GM10847 (cell line): Measurements from ENCODE around the gene CLBA1.

Experiments used
- POLR2A ChIP-seq: IDR thresholded peaks from 2 replicates; pipeline ENCODE4 v1.6.1; 2011; ENCODE audit not compliant: insufficient read length; ENCODE audit errors: extremely low read depth

The CLBA1 gene

DNA sequence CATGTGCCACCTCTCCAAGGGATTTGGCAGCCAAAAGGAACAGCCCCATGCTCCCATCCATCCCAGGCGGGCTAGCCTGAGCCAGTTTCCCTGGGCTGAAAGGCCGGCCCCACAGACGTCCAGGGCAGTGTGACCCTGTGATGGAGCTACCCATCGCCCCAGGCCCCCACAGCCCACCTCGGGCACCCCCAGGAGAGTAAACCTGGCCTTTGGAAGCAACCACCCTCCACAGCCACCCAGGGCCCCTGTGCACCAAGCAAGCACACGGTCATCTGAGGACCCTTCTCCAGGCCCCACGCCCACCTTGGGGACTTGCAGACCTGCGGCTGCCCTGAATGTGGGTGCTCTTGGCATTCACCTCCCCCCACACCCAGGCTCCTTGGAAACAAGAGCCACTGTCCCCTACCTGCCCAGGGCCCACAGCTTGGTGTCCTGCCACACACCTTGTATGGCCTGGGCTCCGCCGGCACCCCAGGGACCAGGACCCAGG is 15.8 kb upstream of the CLBA1 start:
- TF ChIP-seq POLR2A = no peak

DNA sequence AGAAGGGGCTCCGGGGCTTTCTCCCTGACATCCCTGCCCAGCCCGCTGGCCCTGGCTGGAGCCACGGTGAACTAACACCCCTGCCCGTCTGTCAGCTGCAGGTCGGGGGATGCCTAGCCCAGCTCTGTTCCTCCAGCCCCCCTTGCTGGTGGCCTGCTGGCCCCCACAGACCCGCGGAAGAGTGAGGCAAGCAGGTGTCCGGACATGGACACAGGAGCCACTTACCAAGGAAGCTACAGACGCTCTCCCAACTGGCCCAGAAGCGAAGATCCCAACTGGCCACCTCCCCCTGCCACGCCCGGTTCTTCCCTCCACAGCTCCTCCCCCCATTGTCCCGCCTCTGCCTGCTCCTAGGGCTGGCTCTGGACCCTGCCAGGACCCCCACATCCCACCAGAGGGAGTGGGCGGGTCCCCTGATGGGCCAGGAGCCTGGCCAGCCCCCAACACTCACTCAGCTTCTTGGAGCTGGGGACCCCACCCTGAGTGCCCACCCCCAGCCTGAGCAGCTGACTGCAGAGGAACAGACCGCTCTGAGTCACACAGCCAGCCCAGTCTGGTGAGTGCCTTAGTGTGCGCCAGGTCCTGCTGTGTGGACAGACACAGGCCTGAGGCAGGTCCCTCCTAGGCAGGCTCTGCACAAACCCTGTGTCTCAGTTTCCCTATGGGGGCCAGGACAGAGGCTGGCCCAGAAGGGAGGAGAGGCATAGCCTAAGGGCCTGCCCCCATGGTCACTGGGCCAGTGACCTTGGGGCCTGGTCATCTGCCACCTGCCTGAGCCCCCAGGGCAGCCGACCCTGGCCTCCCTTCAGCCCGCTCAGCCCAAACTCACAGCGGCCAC is 15.1 kb upstream of the CLBA1 start:
- no peak for TF ChIP-seq POLR2A

DNA sequence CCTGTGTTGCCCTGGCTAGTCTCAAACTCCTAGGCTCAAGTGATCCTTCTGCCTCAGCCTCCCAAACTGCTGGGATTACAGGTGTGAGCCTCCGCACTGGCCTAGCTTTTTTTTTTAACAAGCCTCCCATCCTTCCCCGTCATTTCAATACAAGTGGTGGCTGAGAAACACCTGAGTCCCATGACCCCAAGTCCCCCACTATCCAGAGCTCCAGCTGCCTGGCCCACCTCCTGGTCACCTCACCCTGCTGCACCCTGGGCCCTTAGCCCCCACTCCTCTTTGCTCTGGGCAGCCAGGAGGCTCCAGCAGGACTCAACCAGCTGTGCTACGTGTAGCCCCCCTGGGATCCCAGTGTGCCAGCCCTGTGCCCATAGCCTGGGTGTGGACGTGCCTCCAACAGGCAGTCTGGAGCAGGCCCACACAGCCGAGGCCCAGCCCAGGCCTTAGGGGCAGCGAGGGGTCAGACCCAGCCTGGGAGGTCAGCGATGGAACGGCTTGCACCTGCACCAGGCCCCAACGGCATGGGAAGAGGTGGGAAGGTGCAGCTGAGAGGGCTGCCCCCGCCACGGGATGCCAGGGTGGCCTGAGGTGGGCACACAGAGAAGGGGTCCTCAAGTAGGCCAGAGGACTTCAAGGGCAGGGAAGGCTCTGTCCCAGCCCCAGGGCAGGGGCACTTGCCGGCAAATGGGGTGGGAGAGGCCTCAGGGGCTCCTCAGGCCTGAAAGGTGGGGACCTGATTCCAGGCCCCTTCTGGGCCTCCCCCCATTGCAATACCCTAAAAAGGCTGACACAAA is 13.9 kb upstream of the CLBA1 start:
- TF ChIP-seq POLR2A = no peak

DNA sequence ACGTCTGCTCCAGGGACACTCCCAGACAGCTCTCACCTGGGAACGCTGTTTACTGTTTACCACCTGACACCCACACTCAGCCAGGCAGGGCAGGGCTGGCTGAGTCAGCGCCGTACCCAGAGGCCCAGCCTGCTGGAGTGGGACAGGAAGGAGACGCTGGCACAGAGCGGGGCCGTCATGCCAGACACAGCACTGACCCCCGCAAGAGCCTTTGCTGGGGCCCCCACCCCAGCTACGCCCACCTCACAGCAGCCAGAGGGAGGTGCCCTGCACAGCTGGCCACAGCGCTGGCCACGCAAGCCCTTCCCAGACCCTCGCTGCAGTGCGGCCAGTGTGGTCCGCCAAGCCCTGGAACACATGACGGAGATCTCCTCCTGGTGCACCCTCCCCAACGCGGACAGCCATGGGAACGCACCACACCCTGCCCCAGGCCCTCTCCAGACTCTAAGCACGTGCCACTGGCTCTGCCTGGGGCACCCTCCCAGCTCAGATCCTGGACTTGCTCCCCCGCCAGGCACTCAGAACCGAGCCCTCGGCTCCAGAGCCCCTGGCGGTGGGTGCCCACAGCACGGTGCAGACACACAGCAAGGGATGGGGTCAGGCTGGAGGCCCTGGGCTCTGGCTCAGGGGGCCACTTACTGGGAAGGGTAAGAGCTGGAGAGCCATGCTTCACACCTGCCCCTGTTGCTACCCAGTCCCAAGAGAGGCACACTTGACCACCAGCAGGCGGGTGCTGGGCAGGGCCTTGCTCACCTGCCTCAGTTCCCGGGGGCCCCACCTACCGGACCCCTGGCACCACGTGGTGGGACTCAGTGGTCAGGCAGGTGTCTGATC is 13.1 kb upstream of the CLBA1 start:
- TF ChIP-seq POLR2A = no peak

- no peak for TF ChIP-seq POLR2A
Observed at GRCh38 chr14:104973135-104973384, 12.5 kb upstream of the CLBA1 start.

- TF ChIP-seq POLR2A = no peak
Observed at GRCh38 chr14:104973385-104974145, 12.0 kb upstream of the CLBA1 start.

DNA sequence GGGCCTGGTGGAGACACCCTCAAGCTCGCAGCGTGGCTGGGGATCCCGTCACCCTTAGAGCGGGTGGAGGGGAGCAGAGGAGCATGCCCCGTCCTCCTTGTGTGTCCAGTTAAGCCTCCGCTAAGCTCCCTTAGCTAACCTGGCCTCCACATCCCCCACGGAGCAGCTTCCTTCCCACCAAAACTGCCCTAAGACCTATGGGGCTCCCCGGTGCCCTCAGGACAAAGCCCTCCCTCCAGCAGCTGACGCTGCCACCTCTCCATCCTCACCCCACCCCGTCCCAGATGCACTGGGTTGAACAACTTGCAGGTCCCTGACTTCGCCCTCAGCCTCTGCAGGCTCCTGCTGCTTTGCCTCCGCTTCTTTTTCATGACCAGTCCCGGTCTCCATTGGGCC is 11.4 kb upstream of the CLBA1 start:
- TF ChIP-seq POLR2A = no peak

DNA sequence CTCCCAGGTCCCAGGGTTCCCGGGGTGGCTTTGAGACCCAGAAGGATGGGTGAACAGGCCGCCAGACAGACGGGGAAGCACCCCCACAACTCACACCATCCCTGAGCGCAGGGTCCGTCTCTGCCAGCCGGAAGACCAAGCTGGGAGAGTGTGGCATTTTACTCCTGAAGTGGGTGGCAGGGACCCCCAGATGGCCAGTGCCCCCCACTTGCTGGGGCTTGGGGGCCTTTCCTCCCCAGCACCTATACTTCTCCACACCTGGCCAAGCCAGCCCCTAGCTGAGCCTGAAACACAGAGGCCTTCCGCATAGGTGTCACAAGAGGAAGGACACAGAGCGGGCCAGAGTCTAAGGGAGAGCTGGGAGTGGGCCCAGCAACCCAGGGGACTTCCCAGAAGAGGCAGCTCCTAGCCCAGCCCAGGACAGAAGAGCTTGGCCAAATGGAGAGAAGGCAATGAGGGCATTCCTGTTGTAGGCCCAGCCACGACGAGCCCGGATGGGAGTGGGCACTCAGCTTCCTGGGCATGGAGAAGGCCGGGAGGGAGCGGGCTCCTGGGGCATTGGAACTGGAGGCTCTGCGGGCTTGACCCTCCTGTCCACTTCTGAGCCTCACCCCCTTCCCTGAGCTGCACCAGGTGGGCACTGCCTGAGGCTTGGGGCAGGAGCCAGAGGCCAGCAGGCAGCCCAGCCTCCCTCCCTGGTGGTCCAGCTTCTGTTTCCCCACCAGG is 10.8 kb upstream of the CLBA1 start:
- TF ChIP-seq POLR2A = no peak

DNA sequence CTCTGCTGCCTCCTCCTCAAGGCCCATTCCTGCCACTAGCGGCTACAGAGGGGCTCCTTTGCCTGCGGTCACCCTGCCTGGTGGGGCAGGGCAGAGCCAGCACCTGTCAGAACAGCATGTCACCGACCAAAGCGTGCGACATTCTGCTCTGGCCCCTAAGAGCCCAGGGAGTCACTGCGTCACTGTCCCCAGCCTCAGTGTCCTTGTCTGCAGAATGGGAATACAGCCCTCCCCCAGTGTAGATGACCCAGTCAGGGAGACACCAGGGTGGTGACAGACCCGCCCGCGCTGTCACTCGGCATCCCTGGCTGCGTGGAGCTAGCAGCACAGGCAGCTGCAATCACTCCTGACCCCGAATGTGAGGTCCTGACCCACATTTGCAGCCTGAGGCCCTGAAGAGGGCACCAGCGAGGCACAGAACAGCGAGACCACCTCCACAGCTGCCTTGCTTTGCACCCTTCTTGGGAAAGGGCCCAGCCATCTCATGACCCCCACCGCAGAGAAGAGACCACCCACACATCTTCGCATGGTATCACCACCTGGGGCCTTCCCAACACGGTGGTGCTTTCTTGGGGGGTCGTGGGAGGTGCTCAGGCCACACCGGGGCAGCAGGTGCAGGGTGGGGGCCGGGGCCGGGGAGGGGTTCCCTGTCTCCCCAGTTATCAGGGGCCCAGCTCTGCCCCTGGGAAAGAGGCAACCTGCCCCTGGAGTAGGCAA is 9.9 kb upstream of the CLBA1 start:
- TF ChIP-seq POLR2A = no peak

- TF ChIP-seq POLR2A = no peak
Observed at GRCh38 chr14:104976198-104977007, 9.2 kb upstream of the CLBA1 start.

- TF ChIP-seq POLR2A = no peak
Observed at GRCh38 chr14:104977008-104977680, 8.4 kb upstream of the CLBA1 start.

GRCh38 chr14:104977681-104978653 is 7.6 kb upstream of the CLBA1 start, which contains the start of gene AHNAK2:
Gene AHNAK2, minus strand, starts transcription at chr14:104978374. Its CDS starts 137 bp downstream, at chr14:104978237.
- TF ChIP-seq POLR2A = no peak
